HEK293T (cell line): ENCODE results near the gene NCS1.

Source experiments
- CTCF ChIA-PET: fragments of 350-600 bp; formaldehyde crosslinking; extraction: SDS; loops from one replicate; lab custom pipeline; 2021; ENCODE audit warnings: antibody characterized with exemption, inconsistent platforms; lab: Yijun Ruan, JAX
- POLR2A ChIA-PET: fragments of 350-600 bp; formaldehyde crosslinking; extraction: SDS; loops from one replicate; lab custom pipeline; 2020; ENCODE audit warnings: antibody characterized with exemption, inconsistent platforms; lab: Yijun Ruan, JAX
- DNase-seq: peaks from one replicate; pipeline ENCODE4 v3.0.0; 2012; ENCODE audit warnings: mixed read lengths; ENCODE audit errors: extremely low spot score
- ARNT ChIP-seq: fragments of 450-650 bp; IDR thresholded peaks from 2 replicates; pipeline ENCODE4 v1.6.1; 2017; ENCODE audit warnings: mild to moderate bottlenecking
- BHLHE40 ChIP-seq: fragments of 450-650 bp; IDR thresholded peaks from 2 replicates; pipeline ENCODE4 v1.6.1; 2016; ENCODE audit warnings: mild to moderate bottlenecking, moderate library complexity, borderline replicate concordance
- CTBP1 ChIP-seq: fragments of 450-650 bp; IDR thresholded peaks from 2 replicates; pipeline ENCODE4 v1.6.1; 2016; ENCODE audit warnings: borderline replicate concordance
- ELF4 ChIP-seq: fragments of 450-650 bp; IDR thresholded peaks from 2 replicates; pipeline ENCODE4 v1.6.1; 2017; ENCODE audit warnings: antibody characterized with exemption
- FOXA1 ChIP-seq: fragments of 450-650 bp; IDR thresholded peaks from 2 replicates; pipeline ENCODE4 v1.6.1; 2016; ENCODE audit warnings: mild to moderate bottlenecking
- FOXK2 ChIP-seq: fragments of 450-650 bp; IDR thresholded peaks from 2 replicates; pipeline ENCODE4 v1.6.1; 2016; ENCODE audit warnings: mild to moderate bottlenecking
- FOXM1 ChIP-seq: fragments of 450-650 bp; IDR thresholded peaks from 2 replicates; pipeline ENCODE4 v1.6.1; 2017; ENCODE audit warnings: mild to moderate bottlenecking, borderline replicate concordance
- HDGF ChIP-seq: fragments of 450-650 bp; IDR thresholded peaks from 2 replicates; pipeline ENCODE4 v1.6.1; 2017; ENCODE audit warnings: antibody characterized with exemption, borderline replicate concordance
- L3MBTL2 ChIP-seq: fragments of 450-650 bp; conservative IDR thresholded peaks from 2 replicates; pipeline ENCODE4 v1.6.1; 2016; ENCODE audit warnings: mild to moderate bottlenecking
- LEF1 ChIP-seq: fragments of 450-650 bp; IDR thresholded peaks from 2 replicates; pipeline ENCODE4 v1.6.1; 2017; ENCODE audit warnings: mild to moderate bottlenecking, borderline replicate concordance
- NFRKB ChIP-seq: fragments of 450-650 bp; IDR thresholded peaks from 2 replicates; pipeline ENCODE4 v1.6.1; 2016; ENCODE audit warnings: mild to moderate bottlenecking, moderate library complexity
- SP1 ChIP-seq: fragments of 450-650 bp; IDR thresholded peaks from 2 replicates; pipeline ENCODE4 v1.6.1; 2017
- SUZ12 ChIP-seq: fragments of 450-650 bp; IDR thresholded peaks from 2 replicates; pipeline ENCODE4 v1.6.1; 2016; ENCODE audit warnings: mild to moderate bottlenecking
- TARDBP ChIP-seq: fragments of 450-650 bp; IDR thresholded peaks from 2 replicates; pipeline ENCODE4 v1.6.1; 2016
- ZNF384 ChIP-seq: fragments of 450-650 bp; IDR thresholded peaks from 2 replicates; pipeline ENCODE4 v1.6.1; 2016
- TF ChIP-seq, protein P1 (sequence below): fragments of 450-650 bp; IDR thresholded peaks from 2 replicates; pipeline ENCODE4 v1.6.1; 2016

Gene NCS1

GRCh38 chr9:130174920-130175321, 2.7 kb downstream of the NCS1 start:
- TF ChIP-seq ELF4 (no peak), HDGF (no peak), BHLHE40 (no peak), ZNF384 (no peak), ARNT (no peak), FOXK2 (no peak)
- TF ChIP-seq, protein P1, sequence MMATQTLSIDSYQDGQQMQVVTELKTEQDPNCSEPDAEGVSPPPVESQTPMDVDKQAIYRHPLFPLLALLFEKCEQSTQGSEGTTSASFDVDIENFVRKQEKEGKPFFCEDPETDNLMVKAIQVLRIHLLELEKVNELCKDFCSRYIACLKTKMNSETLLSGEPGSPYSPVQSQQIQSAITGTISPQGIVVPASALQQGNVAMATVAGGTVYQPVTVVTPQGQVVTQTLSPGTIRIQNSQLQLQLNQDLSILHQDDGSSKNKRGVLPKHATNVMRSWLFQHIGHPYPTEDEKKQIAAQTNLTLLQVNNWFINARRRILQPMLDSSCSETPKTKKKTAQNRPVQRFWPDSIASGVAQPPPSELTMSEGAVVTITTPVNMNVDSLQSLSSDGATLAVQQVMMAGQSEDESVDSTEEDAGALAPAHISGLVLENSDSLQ = no peak
- CTCF ChIA-PET = no interaction called here
- POLR2A ChIA-PET = interaction anchor here (1.4 kb wide), 1 partner anchor 23 kb away, joined by 3 read pairs; no protein-coding TSS in a partner anchor
- no peak for DNase-seq

DNA sequence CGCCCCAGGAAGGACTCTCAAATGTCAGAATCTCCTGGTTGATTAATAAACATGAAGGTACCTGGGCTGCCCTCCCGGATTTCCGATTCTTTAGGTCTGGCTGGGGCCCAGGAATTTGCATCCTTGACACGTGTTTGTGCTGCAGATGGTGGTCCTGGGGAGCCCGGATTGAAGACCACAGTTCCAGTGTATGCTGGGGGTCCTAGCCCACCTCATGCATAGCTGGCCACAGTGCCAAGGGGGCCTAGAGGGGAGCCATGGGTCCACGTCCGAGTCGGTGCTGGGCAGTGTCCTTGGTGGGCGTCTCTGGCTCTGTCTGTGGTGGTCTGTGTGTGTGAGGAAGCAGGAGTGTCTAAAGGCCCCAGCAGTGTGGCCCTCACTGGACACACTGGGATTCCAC, 3.2 kb downstream of the NCS1 start:
- ChIA-PET CTCF (no interaction called here), POLR2A (no interaction called here)
- no peak for TF ChIP-seq HDGF
- no peak for TF ChIP-seq NFRKB
- no peak for TF ChIP-seq FOXA1
- DNase-seq = no peak

GRCh38 chr9:130176760-130177159, 4.6 kb downstream of the NCS1 start:
- TF ChIP-seq FOXM1 (no peak), ELF4 (no peak), SUZ12 (no peak), L3MBTL2 (no peak), LEF1 (no peak), FOXA1 (no peak), FOXK2 (no peak), ZNF384 (no peak), SP1 (no peak), CTBP1 (no peak), BHLHE40 (no peak), ARNT (no peak), HDGF (no peak)
- TF ChIP-seq, protein P1 = no peak
- CTCF ChIA-PET = no interaction called here
- DNase-seq = no peak
- POLR2A ChIA-PET = no interaction called here

DNA sequence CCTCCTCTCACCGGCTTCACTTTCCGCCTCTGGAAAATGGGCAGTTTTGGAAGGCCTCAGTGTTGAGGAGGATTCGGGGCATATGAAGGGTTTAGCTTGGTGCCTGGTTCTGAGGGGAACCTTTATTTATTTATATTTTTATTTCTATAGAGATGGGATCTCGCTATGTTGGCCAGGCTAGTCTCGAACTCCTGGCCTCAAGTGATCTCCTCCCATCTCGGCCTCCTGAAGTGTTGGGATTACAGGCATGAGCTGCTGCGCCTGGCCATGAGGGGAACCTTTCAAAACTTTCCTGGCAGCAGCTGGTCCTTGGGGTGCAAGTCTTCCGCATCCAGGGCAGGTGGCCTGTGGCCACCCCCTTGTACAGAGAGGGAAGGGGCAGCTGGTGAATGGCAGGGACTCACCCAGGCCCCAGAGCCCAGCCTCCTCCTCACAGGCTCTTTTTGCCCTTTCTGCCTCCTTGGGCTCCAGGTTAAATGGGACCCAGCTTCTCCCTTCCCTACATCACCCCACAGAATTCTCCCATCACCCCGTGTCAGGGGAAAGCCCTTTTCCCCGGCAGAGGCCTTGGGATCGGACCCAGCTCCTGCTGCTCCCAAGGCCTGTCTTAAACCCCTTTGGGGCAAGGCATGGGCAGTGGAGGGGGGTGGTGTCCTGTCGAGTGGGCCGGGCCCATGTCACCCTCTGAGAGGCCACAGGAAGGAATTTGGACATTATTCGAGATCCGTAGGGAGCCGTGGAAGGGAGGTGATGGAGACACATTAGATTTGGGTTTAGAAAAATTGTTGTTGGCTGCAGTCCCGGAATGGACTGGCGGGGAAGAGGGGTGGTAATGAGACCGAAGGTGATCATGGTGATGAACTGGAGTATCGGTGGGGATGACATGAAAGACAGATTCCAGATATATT, 5.9 kb downstream of the NCS1 start:
- ChIA-PET CTCF (no interaction called here), POLR2A (no interaction called here)
- no peak for DNase-seq
- TF ChIP-seq ARNT (no peak), L3MBTL2 (no peak), HDGF (no peak), TARDBP (no peak), CTBP1 (no peak), FOXA1 (no peak), NFRKB (no peak), SP1 (no peak), LEF1 (no peak)
- TF ChIP-seq, protein P1 = no peak

DNA sequence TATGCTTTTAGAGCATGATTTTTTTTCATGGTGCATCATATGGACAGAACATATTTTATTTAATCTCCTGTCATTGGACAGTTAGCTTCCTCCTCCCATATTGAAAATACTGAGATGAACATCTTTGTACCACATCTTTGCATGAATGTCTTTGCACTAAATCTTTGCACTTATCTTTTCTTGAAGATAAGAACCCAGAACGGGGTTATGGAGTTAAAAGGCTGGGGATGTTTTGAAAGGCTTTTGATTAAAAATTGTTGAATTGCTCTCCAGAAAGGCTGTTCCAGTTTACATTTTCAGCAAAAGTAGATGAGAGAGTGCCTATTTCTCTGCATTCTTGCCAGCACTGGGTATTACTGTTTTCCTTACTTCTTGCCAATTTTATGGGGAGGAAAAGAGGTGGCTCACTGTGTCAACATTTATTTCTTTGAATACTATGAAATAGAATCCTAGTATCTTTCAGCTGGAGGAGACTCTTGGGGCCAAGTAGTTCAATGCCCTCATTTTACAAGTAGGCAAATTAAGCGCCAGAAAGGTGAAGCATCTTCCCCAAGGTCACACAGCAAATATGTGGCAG, 7.2 kb downstream of the NCS1 start:
- CTCF ChIA-PET = no interaction called here
- POLR2A ChIA-PET = no interaction called here
- no peak for TF ChIP-seq L3MBTL2
- no peak for DNase-seq

DNA sequence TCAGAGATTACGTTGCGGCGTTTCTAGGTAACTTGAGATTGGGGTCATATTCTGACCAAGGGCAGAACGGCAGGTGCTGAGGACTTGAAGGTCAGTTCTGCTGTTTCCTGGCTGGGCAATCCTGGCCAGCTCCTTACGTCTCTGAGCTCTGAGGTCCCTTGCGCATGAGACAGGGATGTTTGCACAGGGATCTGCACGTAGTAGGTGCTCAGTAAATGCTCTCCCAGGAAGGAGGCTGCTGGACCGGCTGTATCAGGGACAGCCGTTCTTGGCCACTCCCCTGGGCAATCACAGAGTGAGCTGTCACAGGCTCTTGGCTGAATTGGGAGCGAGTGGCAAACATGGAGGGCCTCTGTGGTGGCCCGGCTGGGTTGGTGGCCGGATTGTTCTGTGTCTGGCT, 8.3 kb downstream of the NCS1 start:
- ChIA-PET POLR2A (no interaction called here), CTCF (no interaction called here)
- no peak for DNase-seq
- no peak for TF ChIP-seq HDGF
- no peak for TF ChIP-seq L3MBTL2
- TF ChIP-seq SP1 = no peak
- TF ChIP-seq ELF4 = no peak
- no peak for TF ChIP-seq ZNF384
- TF ChIP-seq FOXM1 = no peak
- TF ChIP-seq ARNT = no peak

DNA sequence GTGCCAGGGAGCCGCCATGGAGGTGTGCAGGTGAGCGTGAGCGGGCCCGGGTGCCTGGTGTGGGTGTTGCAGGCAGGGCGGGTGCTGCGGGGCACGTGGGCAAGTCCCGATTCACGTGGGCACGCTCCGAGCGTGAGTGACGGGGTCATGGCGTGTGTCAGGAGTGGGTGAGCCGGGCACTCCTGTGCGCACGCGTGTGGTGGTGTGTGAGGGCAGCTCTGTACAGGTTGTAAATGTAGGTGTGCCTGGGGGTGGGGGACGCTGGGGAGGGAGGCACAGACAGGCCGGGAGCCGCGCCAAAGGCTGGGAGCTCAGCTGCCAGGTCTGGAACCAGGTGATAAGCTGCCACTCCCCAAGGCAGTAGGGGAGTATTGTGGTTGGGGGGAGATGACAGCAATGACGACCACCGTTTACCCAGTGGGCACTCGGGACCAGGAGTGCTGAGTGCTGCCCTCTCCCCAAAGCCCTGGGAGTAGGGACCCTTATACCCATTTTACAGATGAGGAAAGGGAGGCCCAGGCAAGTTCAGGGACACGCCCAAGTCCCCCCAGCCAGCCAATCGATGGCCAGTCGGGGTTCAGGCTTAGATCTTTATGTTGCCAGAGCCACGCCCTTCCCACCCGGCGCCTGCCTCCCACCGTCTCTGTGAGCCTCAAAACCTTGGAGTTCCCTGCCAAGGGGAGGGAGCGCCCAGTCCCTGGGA, 9.6 kb downstream of the NCS1 start:
- CTCF ChIA-PET = no interaction called here
- TF ChIP-seq HDGF (no peak), TARDBP (no peak), CTBP1 (no peak), NFRKB (no peak), ARNT (no peak), SUZ12 (no peak), ZNF384 (no peak), L3MBTL2 (no peak), SP1 (no peak), LEF1 (no peak), BHLHE40 (no peak), FOXA1 (no peak), ELF4 (no peak), FOXM1 (no peak)
- TF ChIP-seq, protein P1 = no peak
- no peak for DNase-seq
- POLR2A ChIA-PET = no interaction called here
